Muscle of back (tissue), 11 donors: ENCODE results near the gene DLD. TPM values are rescaled to one million over a fixed set of nuclear protein-coding genes. Genes with fewer than 3 reads are reported as not detected.
"Not testable (repeated sequence)": the region's sequence is repeated elsewhere in the genome, so short reads cannot be mapped to it uniquely, and the experiment has no call there.

Experiments
- DNase-seq, 3 donors: peaks; one replicate each; pipeline versions ENCODE4 v3.0.0 to v3.0.0-alpha.2; 2013
- polyA plus RNA-seq, 10 donors: library from polyadenylated mRNA; unstranded; fragments of 120-200 nt; gene quantifications; one replicate each; pipeline ENCODE4 v1.2.1, GENCODE V29; 2013; ENCODE audit not compliant: insufficient read length in 10 of 10

Gene DLD
- polyA plus RNA-seq, 10 donors: 71.7 to 108 (median 88.0) TPM

DNA sequence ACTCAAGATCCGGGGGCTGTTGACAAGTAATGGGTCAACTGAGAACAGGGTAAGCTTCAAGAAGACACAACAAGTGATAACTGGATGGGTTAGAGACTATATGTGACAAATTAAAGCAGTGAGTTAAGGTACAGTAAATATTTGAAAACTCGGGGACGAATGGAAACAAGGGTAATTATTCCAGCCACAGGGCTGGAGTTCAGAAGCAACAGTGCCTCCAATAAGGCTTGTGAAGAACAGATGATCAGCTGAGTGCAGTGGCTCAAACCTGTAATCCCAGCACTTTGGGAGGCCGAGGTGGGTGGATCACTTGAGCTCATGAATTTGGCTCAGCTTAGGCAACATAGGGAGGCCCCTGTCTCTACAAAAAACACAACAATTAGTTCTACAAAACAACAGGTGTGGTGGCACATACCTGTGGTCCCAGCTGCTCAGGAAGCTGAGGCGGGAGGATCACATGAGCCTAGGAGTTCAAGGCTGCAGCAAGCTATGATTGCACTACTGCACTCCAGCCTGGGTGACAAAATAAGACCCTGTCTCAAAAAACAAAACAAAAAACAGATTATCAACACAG, 20.5 kb upstream of the DLD start:
- no peak for DNase-seq

GRCh38 chr7:107874111-107874510, 16.9 kb upstream of the DLD start:
- no peak for DNase-seq

GRCh38 chr7:107874605-107875446, 16.2 kb upstream of the DLD start:
- DNase-seq: peak; percentile 53 to 75 (median 60)

- no peak for DNase-seq
Measured at GRCh38 chr7:107876916-107877315, 14.1 kb upstream of the DLD start.

- no peak for DNase-seq
Measured at GRCh38 chr7:107877731-107878382, 13.1 kb upstream of the DLD start.

- DNase-seq: no peak
Measured at GRCh38 chr7:107878636-107879035, 12.3 kb upstream of the DLD start.

DNA sequence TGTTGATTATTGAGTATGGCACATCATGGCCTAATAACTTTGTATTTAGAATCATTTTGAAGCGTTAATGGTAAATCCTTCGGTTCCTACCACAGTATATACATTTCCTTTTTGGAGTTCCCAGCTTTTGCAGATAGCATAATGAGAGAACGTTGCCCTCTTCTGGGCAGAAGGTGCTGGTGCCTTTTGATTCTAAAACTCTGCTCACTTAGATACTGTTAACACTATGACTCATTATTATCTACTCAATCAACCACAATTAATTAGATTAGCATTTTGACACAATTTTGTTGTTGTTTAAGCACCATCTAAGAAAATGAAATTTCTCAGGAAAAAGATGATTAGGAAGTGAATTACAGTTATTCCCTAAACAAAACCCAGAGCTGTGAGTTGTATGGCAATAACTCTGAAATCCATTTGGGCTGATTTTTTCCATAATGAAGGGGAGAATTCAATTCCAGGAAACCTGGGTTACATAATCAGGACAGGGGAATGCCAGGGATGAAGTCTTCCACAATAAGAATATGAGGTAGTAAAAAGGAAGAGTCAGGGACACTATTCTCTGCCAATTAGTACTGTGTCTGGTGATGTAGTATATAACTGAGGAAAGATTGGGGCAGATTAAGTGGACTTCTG, 11.5 kb upstream of the DLD start:
- peak; percentile 34 to 68 (median 54) for DNase-seq

DNA sequence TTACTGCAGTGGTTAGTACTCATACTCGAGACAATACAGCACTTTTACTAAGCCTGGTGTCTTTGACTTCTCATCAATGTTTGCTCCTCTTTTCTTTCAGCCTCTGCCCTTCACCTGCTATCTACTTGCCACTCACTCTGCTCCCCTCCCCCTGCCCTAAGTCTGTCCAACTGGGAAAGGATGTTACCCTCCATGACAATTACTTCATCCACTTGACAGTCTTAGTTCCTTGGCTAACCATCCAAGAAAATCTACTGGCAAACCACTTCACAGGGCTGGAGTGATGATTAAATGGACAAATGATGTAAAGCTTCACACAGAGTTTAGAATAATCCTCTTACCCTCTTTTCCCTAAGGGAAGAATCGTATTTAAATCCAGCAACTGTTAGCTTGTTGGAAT, 8.2 kb upstream of the DLD start:
- no peak for DNase-seq

DNA sequence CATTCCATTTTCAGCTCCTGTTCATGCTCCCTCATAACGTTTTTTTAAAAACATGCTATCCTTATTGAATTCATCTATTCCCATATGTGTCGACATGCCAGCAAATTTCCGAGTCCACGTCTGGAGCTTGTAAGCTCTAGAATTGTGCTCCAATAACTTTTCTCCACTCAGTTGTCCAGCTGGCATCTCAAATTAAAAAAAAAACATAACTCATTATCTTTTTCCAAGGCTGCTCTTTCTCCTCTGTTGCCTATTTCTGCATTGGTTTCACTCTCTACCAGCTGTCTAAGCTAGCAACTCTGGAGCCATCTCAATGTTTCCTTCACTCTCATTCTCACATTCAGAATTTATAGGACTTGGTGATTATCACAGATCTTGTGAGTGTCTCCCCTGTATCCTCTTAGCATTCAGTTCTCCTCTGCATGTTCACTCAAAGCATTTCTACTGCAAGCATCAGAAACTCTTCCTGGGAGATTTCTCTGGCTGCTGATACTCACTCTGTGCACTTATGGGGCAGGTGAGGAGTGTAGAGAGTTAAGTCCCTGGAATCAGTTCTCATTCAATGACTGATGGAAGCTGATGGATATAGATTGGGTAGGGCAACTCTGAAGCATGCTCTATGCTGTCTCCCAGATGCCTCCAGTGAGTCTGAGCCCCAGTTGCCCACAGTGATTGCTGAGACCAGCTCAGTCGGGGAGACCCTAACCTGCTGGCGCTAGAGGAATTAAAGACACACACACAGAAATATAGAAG, 6.7 kb upstream of the DLD start:
- DNase-seq: no peak

DNA sequence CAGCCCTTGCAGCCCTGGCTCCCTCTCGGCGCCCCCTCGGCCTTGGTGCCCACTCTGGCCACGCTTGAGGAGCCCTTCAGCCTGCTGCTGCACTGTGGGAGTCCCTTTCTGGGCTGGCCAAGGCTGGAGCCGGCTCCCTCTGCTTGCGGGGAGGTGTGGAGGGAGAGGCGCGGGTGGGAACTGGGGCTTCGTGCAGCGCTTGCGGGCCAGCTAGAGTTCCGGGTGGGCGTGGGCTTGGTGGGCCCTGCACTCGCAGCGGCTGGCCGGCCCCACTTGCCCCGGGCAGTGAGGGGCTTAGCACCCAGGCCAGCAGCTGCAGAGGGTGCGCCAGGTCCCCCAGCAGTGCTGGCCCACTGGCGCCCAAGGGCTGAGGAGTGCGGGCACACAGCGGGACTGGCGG, 3.2 kb upstream of the DLD start:
- not testable (repeated sequence) for DNase-seq

DNA sequence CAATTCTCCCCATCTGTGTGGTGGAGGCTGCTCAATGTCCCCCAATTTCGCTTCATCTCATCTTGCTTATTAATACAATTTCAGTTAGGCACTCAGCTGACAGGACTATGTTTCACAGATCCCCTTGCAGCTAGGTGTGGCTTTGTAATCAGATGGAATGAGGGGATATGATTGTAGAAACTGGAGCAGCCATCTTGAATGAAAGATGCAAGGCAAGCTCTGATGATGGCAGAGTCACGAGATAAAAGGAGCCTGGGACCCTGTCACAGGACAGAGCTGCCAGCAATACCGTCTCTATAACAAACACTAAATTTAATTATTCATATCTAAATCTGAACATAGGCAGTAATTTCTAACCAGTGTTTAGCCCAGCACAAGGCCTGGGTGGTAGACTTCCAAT, 991 bp upstream of the DLD start:
- no peak for DNase-seq

DNA sequence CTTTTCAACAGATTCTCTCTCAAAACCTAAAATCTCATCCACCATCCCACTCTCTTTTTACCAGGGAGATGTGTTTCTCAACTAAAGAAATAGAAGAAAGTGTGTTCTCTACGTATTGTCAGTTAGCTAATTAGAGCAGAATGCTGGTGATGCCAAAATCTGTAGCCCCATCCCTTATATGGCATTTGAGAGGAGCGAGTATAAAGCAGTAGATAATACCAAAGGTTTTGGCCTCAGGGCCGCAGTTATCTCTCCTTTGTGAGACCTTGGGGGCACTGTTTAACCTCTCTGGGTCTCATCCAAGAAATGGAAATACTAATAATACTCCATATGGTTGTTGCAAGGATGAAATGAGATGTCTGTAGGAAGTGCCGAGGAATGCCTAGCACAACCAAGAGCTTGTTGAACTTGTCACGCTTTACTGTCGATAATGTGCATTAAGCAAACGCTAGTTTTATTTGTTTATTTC, 456 bp upstream of the DLD start:
- no peak for DNase-seq

- no peak for DNase-seq
Measured at GRCh38 chr7:107891636-107892366, 818 bp downstream of the DLD start.

DNA sequence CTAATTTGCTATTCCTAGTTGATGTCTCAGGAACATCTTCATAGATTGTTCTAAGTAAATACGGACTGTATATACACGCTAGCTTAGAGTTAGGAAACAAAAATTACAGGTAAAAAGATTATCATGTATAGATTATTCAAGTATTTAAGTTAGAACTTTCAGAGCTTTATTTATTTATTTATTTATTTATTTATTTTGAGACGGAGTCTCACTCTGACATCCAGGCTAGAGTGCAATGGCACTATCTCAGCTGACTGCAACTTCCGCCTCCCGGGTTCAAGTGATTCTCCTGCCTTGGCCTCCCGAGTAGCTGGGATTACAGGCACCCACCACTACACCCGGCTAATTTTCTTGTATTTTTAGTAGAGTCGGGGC, 1.4 kb downstream of the DLD start:
- DNase-seq: not testable (repeated sequence)

GRCh38 chr7:107898997-107899594, 8.1 kb downstream of the DLD start:
- DNase-seq: no peak

DNA sequence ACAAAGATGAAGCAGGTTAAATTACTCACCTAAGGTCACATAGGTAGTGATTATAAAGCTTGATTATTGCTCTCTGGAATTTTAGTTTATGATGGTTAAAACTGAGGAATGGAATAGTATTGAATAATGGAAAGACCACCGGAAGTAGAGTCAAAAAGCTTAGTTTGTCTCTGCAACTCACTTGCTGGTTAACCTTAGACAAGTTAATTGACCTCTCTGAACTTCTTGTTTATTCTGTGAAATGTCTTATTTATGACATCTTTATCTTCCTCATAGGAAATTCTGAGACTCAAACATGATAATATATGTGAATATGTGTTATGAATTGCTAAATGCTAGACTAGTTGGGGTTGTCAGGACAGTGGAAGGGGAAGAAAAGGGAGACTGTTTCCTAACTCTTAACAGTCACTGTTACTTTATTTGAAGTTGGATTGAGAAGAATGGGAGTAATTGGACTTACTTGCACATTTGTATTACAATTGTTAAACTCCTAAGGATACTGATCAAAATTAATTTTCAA, 9.6 kb downstream of the DLD start:
- no peak for DNase-seq

- DNase-seq: no peak
Measured at GRCh38 chr7:107902381-107902780, 11.4 kb downstream of the DLD start.

GRCh38 chr7:107907790-107908189, 16.8 kb downstream of the DLD start:
- DNase-seq: no peak

DNA sequence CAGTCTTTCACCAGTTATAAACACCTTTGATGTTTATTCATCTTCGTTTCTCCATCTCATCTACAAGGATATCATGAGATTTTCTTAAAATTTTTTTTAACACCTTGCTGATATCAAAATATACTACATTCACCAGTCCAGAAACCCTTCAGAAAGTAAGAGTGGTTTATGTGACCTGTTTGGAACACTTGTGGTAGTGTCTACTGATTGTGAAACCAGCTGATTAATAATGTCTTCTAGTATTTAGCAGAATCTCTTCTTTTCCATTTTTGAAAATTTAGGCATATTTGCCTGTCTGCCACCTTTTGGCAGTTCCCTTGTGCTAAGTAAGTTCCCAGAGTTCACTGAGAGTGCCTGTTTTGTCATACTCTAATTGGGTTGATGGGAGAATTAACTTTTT, 18.5 kb downstream of the DLD start:
- DNase-seq: no peak

- DNase-seq: no peak
Measured at GRCh38 chr7:107911981-107912380, 21.0 kb downstream of the DLD start.
